Right ventricle myocardium inferior (tissue), 1 donor: ENCODE measurements around the gene DIP2C. TPM values are rescaled to one million over a fixed set of nuclear protein-coding genes. Genes with fewer than 3 reads are reported as not detected.

ENCODE experiments used
- ATAC-seq: fragments of 200-7000 bp; cut with Tn5 transposase; one replicate; pipeline ENCODE4 v1.9.1; 2020; ENCODE audit warnings: mild to moderate bottlenecking, moderate library complexity
- DNase-seq: peaks from one replicate; pipeline ENCODE4 v3.0.0; 2021; ENCODE audit errors: missing footprints
- intact Hi-C: fragments of 100-400 bp; cut with DNase I; formaldehyde crosslinking; loops from one replicate; pipeline ENCODE4 v1.11.0; 2022
- total RNA-seq: library from RNA; stranded (reverse); fragmentation: NEBNext Ultra II Directional; extraction: Animal tissue kit (Norgen Biotek cat#: 25700); gene quantifications from one replicate; pipeline ENCODE4 v1.2.1, GENCODE V29; 2021
- donor health status: DM: no; HTN: yes; CAD: no; lungs with severe emphysema.

Gene DIP2C
- total RNA-seq, 1 donor from 2014 or later = 28.3 TPM

- no peak for ATAC-seq
- intact Hi-C loops = no loop called here
- DNase-seq = no peak
Measured at GRCh38 chr10:299969-300368, 389.5 kb downstream of the DIP2C start.

- intact Hi-C loops = no loop called here
- ATAC-seq = no peak
- DNase-seq = no peak
Measured at GRCh38 chr10:299512-299911, 390.0 kb downstream of the DIP2C start.

GRCh38 chr10:298033-298432 lies 391.4 kb downstream of the DIP2C start:
- DNase-seq (no peak), ATAC-seq (no peak)
- intact Hi-C loops = no loop called here

- intact Hi-C loops = no loop called here
- peak; percentile 18 for ATAC-seq
Measured at GRCh38 chr10:297567-297966, 391.9 kb downstream of the DIP2C start.

GRCh38 chr10:293636-294035 lies 395.8 kb downstream of the DIP2C start:
- no peak for DNase-seq
- intact Hi-C loops = no loop called here
- ATAC-seq = no peak

More at GRCh38 chr10:297567-297966, 391.9 kb downstream of the DIP2C start:
- no peak for DNase-seq

GRCh38 chr10:290026-290725 lies 399.3 kb downstream of the DIP2C start:
- DNase-seq = no peak
- intact Hi-C loops = no loop called here
- ATAC-seq = peak; percentile 15

- ATAC-seq (no peak), DNase-seq (no peak)
- intact Hi-C loops = no loop called here
Measured at GRCh38 chr10:289581-289980, 399.9 kb downstream of the DIP2C start.

GRCh38 chr10:288316-289200 lies 400.9 kb downstream of the DIP2C start:
- no peak for DNase-seq
- intact Hi-C loops = no loop called here
- no peak for ATAC-seq

GRCh38 chr10:287814-288213 lies 401.7 kb downstream of the DIP2C start:
- intact Hi-C loops = no loop called here

GRCh38 chr10:287026-287709 lies 402.3 kb downstream of the DIP2C start:
- intact Hi-C loops = no loop called here
- DNase-seq = no peak
- no peak for ATAC-seq

More at GRCh38 chr10:287814-288213, 401.7 kb downstream of the DIP2C start:
- DNase-seq (no peak), ATAC-seq (no peak)

GRCh38 chr10:285216-285615 lies 404.3 kb downstream of the DIP2C start:
- no peak for ATAC-seq
- intact Hi-C loops = no loop called here
- DNase-seq = no peak

- DNase-seq = no peak
- no peak for ATAC-seq
- intact Hi-C loops = no loop called here
Measured at GRCh38 chr10:283916-284356, 405.5 kb downstream of the DIP2C start.

GRCh38 chr10:283140-283479 lies 406.4 kb downstream of the DIP2C start:
- ATAC-seq (no peak), DNase-seq (no peak)
- intact Hi-C loops = no loop called here

- DNase-seq = no peak
- ATAC-seq = no peak
- intact Hi-C loops = no loop called here
Measured at GRCh38 chr10:282294-283139, 407.0 kb downstream of the DIP2C start.

GRCh38 chr10:279655-280054 lies 409.8 kb downstream of the DIP2C start:
- intact Hi-C loops = no loop called here
- ATAC-seq (no peak), DNase-seq (no peak)

GRCh38 chr10:279232-279631 lies 410.2 kb downstream of the DIP2C start:
- no peak for DNase-seq
- ATAC-seq = peak; percentile 57
- intact Hi-C loops = no loop called here

- DNase-seq (no peak), ATAC-seq (peak; percentile 68)
- intact Hi-C loops = no loop called here
Measured at GRCh38 chr10:278707-279106, 410.8 kb downstream of the DIP2C start.

GRCh38 chr10:277963-278362 lies 411.5 kb downstream of the DIP2C start:
- ATAC-seq (no peak), DNase-seq (no peak)
- intact Hi-C loops = no loop called here

GRCh38 chr10:275680-276079 lies 413.8 kb downstream of the DIP2C start:
- intact Hi-C loops = no loop called here
- no peak for ATAC-seq

More at GRCh38 chr10:275680-276079, 413.8 kb downstream of the DIP2C start:
- no peak for DNase-seq
